Measurements from ENCODE around the gene RESP18. TPM values are rescaled to one million over a fixed set of nuclear protein-coding genes. Genes with fewer than 3 reads are reported as not detected.

RESP18 gene
- total RNA-seq, 1 experiment from 2014 or later, result not detected

- peaks cover 2% of the 10 kb centered on the region; the same call in 1 of the 2 replicates for H3K27me3 ChIP-seq (ENCODE audit: control insufficient read depth, insufficient read depth, low read length)
- no peak overlapping the region for H3K4me3 ChIP-seq (ENCODE audit: low read depth in 2 of 2, low read length in 2 of 2)
- BruUV-seq (replicated peaks), result no TSS peak
- no peaks in the 10 kb centered on the region for H3K4me1 ChIP-seq (ENCODE audit: control insufficient read depth, insufficient read depth, low read length)
- TF ChIP-seq CTCF (IDR thresholded peaks at IDR 0.05), result no peak
- no peaks in the 10 kb centered on the region for H3K9me3 ChIP-seq (ENCODE audit: control insufficient read depth, insufficient read depth, low read depth, low read length)
- in situ Hi-C loops (cut with HindIII; ENCODE audit: low pct_unique_long_range_greater_than_20kb, low sequenced_read_pairs), result no loop called here
- POLR2A ChIA-PET, result no interaction called here
- CTCF ChIA-PET, result no interaction called here
- no peaks in the 10 kb centered on the region for H3K36me3 ChIP-seq (ENCODE audit: control insufficient read depth, insufficient read depth, low read length)
- no peak for ATAC-seq
- no peak overlapping the region for H3K27ac ChIP-seq (ENCODE audit: low read length)
- intact Hi-C loops (cut with micrococcal nuclease; ENCODE audit: unreplicated experiment), result no loop called here
- no peak for DNase-seq (ENCODE audit: low read depth, low spot score)
These were observed 2.8 kb upstream of the RESP18 start for GRCh38 chr2:219335373-219335786.

- in situ Hi-C loops (cut with HindIII; ENCODE audit: low pct_unique_long_range_greater_than_20kb, low sequenced_read_pairs), result no loop called here
- Histone ChIP-seq H3K9me3 (ENCODE audit: control insufficient read depth, insufficient read depth, low read depth, low read length) (no peaks in the 10 kb centered on the region), H3K27ac (ENCODE audit: low read length) (no peak overlapping the region), H3K4me3 (ENCODE audit: low read depth in 2 of 2, low read length in 2 of 2) (no peak overlapping the region), H3K4me1 (ENCODE audit: control insufficient read depth, insufficient read depth, low read length) (no peaks in the 10 kb centered on the region), H3K27me3 (ENCODE audit: control insufficient read depth, insufficient read depth, low read length) (peaks cover 4% of the 10 kb centered on the region; the same call in 1 of the 2 replicates), H3K36me3 (ENCODE audit: control insufficient read depth, insufficient read depth, low read length) (no peaks in the 10 kb centered on the region)
- DNase-seq (ENCODE audit: low read depth, low spot score) (no peak), ATAC-seq (no peak)
- POLR2A ChIA-PET, result no interaction called here
- no TSS peak for BruUV-seq (replicated peaks)
- CTCF ChIA-PET, result no interaction called here
- intact Hi-C loops (cut with micrococcal nuclease; ENCODE audit: unreplicated experiment), result no loop called here
- TF ChIP-seq SIN3A (IDR thresholded peaks at IDR 0.05; ENCODE audit: borderline replicate concordance, insufficient read depth, low read depth, low read length) (no peak), POLR2AphosphoS5 (IDR thresholded peaks at IDR 0.05; ENCODE audit: low read depth, low read length) (no peak), REST (IDR thresholded peaks at IDR 0.05; ENCODE audit: insufficient read depth in 1 of 2, low read depth in 2 of 2, low read length in 1 of 2) (no peak), CTCF (IDR thresholded peaks at IDR 0.05) (no peak), TCF7L2 (IDR thresholded peaks at IDR 0.05; ENCODE audit: low read depth, low read length) (no peak)
These were observed 1.5 kb upstream of the RESP18 start for GRCh38 chr2:219334076-219334475.
